ENCODE data around the gene BSDC1. TPM values are rescaled to one million over a fixed set of nuclear protein-coding genes. Genes with fewer than 3 reads are reported as not detected.
"Not testable (repeated sequence)": the region's sequence is repeated elsewhere in the genome, so short reads cannot be mapped to it uniquely, and the experiment has no call there.

Gene BSDC1, protein sequence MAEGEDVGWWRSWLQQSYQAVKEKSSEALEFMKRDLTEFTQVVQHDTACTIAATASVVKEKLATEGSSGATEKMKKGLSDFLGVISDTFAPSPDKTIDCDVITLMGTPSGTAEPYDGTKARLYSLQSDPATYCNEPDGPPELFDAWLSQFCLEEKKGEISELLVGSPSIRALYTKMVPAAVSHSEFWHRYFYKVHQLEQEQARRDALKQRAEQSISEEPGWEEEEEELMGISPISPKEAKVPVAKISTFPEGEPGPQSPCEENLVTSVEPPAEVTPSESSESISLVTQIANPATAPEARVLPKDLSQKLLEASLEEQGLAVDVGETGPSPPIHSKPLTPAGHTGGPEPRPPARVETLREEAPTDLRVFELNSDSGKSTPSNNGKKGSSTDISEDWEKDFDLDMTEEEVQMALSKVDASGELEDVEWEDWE
- polyA plus RNA-seq (ENCODE audit: low read depth in 6 of 6), result 10 to 100 TPM; 22.8 to 66.7 (median 44.0) TPM

- H3K27me3 Mint-ChIP-seq, result peaks cover 0 to 8% (median 0%) of the 10 kb centered on the region in 3 donors
- H3K4me1 Mint-ChIP-seq, result peaks cover 6 to 26% (median 19%) of the 10 kb centered on the region in 3 donors
- DNase-seq, result peak; percentile 98
- H3K9me3 Mint-ChIP-seq, result no peaks in the 10 kb centered on the region
- peak within 1 kb of the TSS; percentile 93 to 100 (median 99) for H3K4me3 Mint-ChIP-seq
- no peaks in the 10 kb centered on the region for H3K36me3 Mint-ChIP-seq
- peak within 1 kb of the TSS; percentile 97 to 100 (median 100) for H3K27ac Mint-ChIP-seq
- ATAC-seq (ENCODE audit: low read depth in 2 of 2), result peak; percentile 92 to 94
Observed at GRCh38 chr1:32394141-32394889, at the start of gene BSDC1. Gene BSDC1 (minus strand): TSS chr1:32394441. CDS start chr1:32394414, 27 bp downstream.

DNA sequence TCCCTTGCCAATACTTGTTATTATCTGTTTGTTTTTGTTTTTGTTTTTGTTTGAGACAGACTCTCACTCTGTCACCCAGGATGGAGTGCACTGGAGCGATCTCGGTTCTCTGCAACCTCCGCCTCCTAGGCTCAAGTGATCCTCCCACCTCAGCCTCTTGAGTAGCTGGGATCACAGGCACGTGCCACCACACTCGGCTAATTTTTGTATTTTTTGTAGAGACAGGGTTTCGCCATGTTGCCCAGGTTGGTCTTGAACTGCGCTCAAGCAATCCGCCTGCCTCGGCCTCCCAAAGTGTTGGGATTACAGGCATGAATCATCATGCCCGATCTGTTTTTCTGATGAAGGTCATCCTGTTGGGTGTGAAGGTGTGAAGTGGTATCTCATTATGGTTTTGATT is 47.2 kb upstream of the BSDC1 start:
- not testable (repeated sequence) for H3K27ac Mint-ChIP-seq; H3K9me3 Mint-ChIP-seq; H3K4me3 Mint-ChIP-seq; H3K4me1 Mint-ChIP-seq; ATAC-seq (ENCODE audit: low read depth in 2 of 2); H3K36me3 Mint-ChIP-seq; DNase-seq
- peaks cover 17 to 57% (median 38%) of the 10 kb centered on the region in 3 donors for H3K27me3 Mint-ChIP-seq

DNA sequence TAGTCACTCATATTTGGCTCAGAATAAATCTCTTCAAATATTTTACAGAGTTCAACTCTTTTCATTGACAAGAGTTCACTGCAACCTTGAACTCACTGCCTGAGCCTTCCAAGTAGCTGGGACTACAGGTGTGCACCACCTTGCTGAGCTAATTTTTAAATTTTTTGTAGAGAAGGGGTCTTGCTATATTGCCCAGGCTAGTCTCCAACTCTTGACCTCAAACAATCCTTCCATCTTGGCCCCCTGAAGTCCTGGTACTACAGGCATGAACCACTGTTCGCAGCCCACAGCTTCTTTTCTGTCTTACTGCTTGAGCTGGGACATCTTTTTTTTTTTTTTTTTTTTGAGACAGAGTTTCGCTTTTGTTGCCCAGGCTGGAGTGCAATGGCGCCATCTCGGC is 44.5 kb upstream of the BSDC1 start:
- ATAC-seq (ENCODE audit: low read depth in 2 of 2); H3K4me1 Mint-ChIP-seq; H3K36me3 Mint-ChIP-seq; H3K4me3 Mint-ChIP-seq; H3K9me3 Mint-ChIP-seq; DNase-seq; H3K27ac Mint-ChIP-seq: not testable (repeated sequence)
- peaks cover 17 to 53% (median 24%) of the 10 kb centered on the region in 3 donors for H3K27me3 Mint-ChIP-seq

GRCh38 chr1:32438136-32438535 is 43.9 kb upstream of the BSDC1 start:
- H3K9me3 Mint-ChIP-seq, result peaks cover 0 to 8% (median 2%) of the 10 kb centered on the region in 7 donors
- peaks cover 0 to 6% of the 10 kb centered on the region in 2 donors for H3K36me3 Mint-ChIP-seq
- no peak overlapping the region for H3K4me3 Mint-ChIP-seq
- ATAC-seq (ENCODE audit: low read depth in 2 of 2), result no peak
- DNase-seq, result no peak
- peaks cover 6 to 11% (median 10%) of the 10 kb centered on the region in 3 donors for H3K4me1 Mint-ChIP-seq
- H3K27me3 Mint-ChIP-seq, result peaks cover 17 to 51% (median 18%) of the 10 kb centered on the region in 3 donors
- H3K27ac Mint-ChIP-seq, result no peak overlapping the region

GRCh38 chr1:32431736-32432400 is 37.6 kb upstream of the BSDC1 start:
- peak; percentile 54 for DNase-seq
- Mint-ChIP-seq H3K4me1 (peaks cover 30 to 49% (median 33%) of the 10 kb centered on the region in 3 donors), H3K4me3 (peak overlapping the region in 6 of 8 donors; percentile 38 to 77 (median 58)), H3K27me3 (peaks cover 0 to 39% (median 12%) of the 10 kb centered on the region in 3 donors), H3K27ac (peak overlapping the region; percentile 1 to 97 (median 86)), H3K9me3 (peaks cover 0 to 2% (median 0%) of the 10 kb centered on the region in 7 donors), H3K36me3 (no peaks in the 10 kb centered on the region)
- ATAC-seq (ENCODE audit: low read depth in 2 of 2), result peak; percentile 97

DNA sequence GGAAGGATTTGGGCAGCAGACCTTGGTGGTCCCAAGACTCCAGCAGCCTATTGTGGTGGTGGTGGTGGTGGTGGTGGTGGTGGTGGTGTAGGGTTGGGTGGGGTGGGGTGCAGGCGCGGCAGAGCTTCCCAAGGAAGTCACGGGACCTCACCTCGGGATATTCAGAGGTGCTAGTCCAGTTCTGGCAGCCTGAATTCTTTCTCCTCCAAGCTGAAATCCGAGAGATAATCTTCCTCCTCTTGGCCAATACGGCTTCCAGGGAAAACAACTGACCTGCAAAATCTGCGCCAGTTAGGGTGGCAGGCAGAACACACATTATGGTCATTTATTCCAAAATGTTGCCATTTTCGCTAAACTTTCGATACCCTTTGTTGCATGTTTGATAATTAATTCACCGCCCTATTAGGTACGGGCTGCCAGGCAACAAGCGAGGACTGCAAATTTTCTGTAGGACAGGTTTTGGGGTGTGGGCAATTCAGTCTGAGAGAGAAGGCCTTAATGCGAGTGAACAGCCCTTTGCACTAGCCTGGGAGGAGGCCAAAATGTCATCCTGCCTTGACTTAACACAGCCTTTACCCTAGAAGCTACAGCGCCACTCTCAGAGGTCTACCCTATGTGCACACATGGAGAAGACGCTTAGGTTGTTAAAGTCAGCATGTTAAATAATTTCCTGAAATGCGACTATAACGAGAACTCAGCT is 33.2 kb upstream of the BSDC1 start:
- Mint-ChIP-seq H3K27me3 (peaks cover 18 to 47% (median 36%) of the 10 kb centered on the region in 3 donors), H3K36me3 (no peaks in the 10 kb centered on the region), H3K27ac (no peak overlapping the region)

DNA sequence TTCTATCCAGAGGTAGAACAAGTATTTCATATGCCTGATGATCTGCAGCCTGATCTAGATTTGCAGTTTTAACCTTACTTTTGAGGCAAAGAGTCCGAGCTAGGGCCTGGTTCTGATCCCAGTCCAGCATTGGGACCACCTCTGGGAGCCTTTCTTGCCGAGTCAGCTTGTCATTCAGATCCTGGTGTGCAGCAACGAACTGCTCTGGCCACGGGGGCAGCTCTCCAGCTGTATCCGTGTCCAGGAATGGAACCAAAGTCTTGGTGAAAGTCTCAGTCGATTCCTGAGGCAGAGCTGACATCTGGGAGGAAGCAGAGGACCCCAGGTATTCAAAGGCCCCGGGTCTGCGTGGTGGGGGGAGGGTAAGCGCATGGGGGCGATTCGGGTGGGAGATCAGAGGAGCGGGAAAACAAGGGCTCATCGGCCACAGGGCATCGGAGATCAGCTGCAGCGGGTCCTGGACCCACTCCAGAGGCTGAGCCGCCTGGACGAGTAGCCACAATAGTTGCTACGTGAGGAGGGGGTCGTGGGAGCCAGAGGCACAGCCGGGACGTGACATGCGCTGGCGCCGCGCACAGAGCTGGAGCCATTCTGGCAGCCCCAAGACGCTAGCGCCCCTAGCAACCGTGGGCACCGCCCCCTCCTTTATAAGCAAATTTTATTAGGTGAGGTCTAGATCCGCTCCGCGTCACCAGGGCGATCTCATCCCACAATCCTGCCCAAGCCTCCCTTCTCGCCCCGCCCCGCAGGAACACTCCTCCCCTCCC is 32.4 kb upstream of the BSDC1 start:
- Mint-ChIP-seq H3K4me3 (peak overlapping the region in 6 of 8 donors; percentile 30 to 72 (median 61)), H3K27me3 (peaks cover 18 to 53% (median 36%) of the 10 kb centered on the region in 3 donors), H3K9me3 (peaks cover 0 to 2% (median 0%) of the 10 kb centered on the region in 7 donors), H3K36me3 (no peaks in the 10 kb centered on the region), H3K27ac (peak overlapping the region in 4 of 6 donors; percentile 38 to 96 (median 60)), H3K4me1 (peaks cover 9 to 32% (median 18%) of the 10 kb centered on the region in 3 donors)
- ATAC-seq (ENCODE audit: low read depth in 2 of 2) (peak; percentile 68 to 70), DNase-seq (no peak)

More for the DNA sequence above, 33.2 kb upstream of the BSDC1 start:
- ATAC-seq (ENCODE audit: low read depth in 2 of 2), result no peak
- Mint-ChIP-seq H3K9me3 (peaks cover 0 to 2% (median 0%) of the 10 kb centered on the region in 7 donors), H3K4me1 (peaks cover 16 to 39% (median 25%) of the 10 kb centered on the region in 3 donors), H3K4me3 (peak overlapping the region in 1 of 8 donors; percentile 72)
- DNase-seq, result no peak

- Mint-ChIP-seq H3K9me3 (peaks cover 0 to 19% (median 11%) of the 10 kb centered on the region in 7 donors), H3K27me3 (peaks cover 17 to 41% (median 24%) of the 10 kb centered on the region in 3 donors), H3K36me3 (no peaks in the 10 kb centered on the region), H3K4me1 (peaks cover 0 to 8% (median 7%) of the 10 kb centered on the region in 3 donors), H3K27ac (no peak overlapping the region), H3K4me3 (no peak overlapping the region)
- ATAC-seq (ENCODE audit: low read depth in 2 of 2), result no peak
- no peak for DNase-seq
Observed at GRCh38 chr1:32421775-32422174, 27.5 kb upstream of the BSDC1 start.

GRCh38 chr1:32414186-32414886 is 20.1 kb upstream of the BSDC1 start:
- peaks cover 0 to 16% (median 5%) of the 10 kb centered on the region in 7 donors for H3K9me3 Mint-ChIP-seq
- H3K27me3 Mint-ChIP-seq, result peaks cover 12 to 31% (median 26%) of the 10 kb centered on the region in 3 donors
- H3K36me3 Mint-ChIP-seq, result no peaks in the 10 kb centered on the region
- DNase-seq, result no peak
- H3K27ac Mint-ChIP-seq, result peak overlapping the region in 2 of 6 donors; percentile 18 to 19
- ATAC-seq (ENCODE audit: low read depth in 2 of 2), result peak in 1 of 2 donors; percentile 9
- H3K4me3 Mint-ChIP-seq, result no peak overlapping the region
- H3K4me1 Mint-ChIP-seq, result peaks cover 0 to 4% (median 3%) of the 10 kb centered on the region in 3 donors

DNA sequence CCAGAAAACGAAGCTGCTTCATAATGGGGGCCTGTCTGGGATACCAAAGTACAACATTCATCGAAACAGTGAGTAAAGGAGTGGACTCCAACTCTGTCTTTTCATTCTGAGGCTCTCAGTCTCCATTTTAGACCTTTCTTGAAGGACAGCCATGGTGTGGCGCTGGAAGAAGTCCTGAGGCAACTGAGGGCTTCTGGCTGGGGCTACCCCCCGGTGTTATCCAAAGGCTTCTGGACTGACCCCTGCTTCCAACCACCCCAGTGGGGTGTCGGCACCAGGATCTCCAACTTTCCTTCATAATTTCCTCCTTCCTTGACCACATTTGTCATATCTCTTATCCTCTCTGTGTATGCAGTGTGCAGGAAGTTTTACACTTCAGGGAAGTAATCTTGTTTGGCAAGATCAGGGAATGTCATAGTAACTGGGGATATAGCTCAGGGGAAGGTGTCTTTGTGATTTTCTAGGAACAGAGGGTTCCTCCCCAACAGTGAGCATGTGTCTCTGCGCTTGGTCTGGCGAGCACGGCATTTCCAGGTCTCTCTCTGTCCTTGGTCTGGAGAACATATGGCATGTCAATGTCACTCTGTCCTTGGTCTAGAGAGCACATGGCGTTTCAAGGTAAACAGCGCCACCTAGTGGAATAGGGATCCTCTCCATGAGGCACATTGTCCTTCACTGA is 19.4 kb upstream of the BSDC1 start:
- Mint-ChIP-seq H3K27ac (peak overlapping the region in 3 of 6 donors; percentile 10 to 19 (median 18)), H3K36me3 (no peaks in the 10 kb centered on the region), H3K4me1 (peaks cover 0 to 4% (median 3%) of the 10 kb centered on the region in 3 donors), H3K4me3 (no peak overlapping the region), H3K27me3 (peaks cover 12 to 31% (median 26%) of the 10 kb centered on the region in 3 donors), H3K9me3 (peaks cover 0 to 16% (median 5%) of the 10 kb centered on the region in 7 donors)
- peak; percentile 68 for DNase-seq
- ATAC-seq (ENCODE audit: low read depth in 2 of 2), result peak; percentile 87 to 94

GRCh38 chr1:32411261-32411660 is 17.0 kb upstream of the BSDC1 start:
- H3K27ac Mint-ChIP-seq, result no peak overlapping the region
- peaks cover 12 to 26% (median 23%) of the 10 kb centered on the region in 3 donors for H3K27me3 Mint-ChIP-seq
- H3K9me3 Mint-ChIP-seq, result peaks cover 0 to 3% (median 0%) of the 10 kb centered on the region in 7 donors
- peaks cover 0 to 4% (median 3%) of the 10 kb centered on the region in 3 donors for H3K4me1 Mint-ChIP-seq
- H3K36me3 Mint-ChIP-seq, result no peaks in the 10 kb centered on the region
- no peak for DNase-seq
- no peak for ATAC-seq (ENCODE audit: low read depth in 2 of 2)
- no peak overlapping the region for H3K4me3 Mint-ChIP-seq

Measured in naive B cell (primary cell).